PC-3 (cell line): Measurements from ENCODE around the gene WDR5B.

Experiments used
- EZH2phosphoT487 ChIP-seq: fragments of 300-600 bp; sonication (generic); IDR thresholded peaks from 2 replicates; pipeline ENCODE4 v1.6.1; 2018; ENCODE audit warnings: mild to moderate bottlenecking, antibody characterized with exemption, low read length, borderline replicate concordance
- TF ChIP-seq, protein P1 (sequence below): fragments of 300-600 bp; sonication (generic); conservative IDR thresholded peaks from 2 replicates; pipeline ENCODE4 v1.5.1; 2017; ENCODE audit warnings: antibody characterized with exemption, low read depth, mild to moderate bottlenecking, low read length

DNA sequence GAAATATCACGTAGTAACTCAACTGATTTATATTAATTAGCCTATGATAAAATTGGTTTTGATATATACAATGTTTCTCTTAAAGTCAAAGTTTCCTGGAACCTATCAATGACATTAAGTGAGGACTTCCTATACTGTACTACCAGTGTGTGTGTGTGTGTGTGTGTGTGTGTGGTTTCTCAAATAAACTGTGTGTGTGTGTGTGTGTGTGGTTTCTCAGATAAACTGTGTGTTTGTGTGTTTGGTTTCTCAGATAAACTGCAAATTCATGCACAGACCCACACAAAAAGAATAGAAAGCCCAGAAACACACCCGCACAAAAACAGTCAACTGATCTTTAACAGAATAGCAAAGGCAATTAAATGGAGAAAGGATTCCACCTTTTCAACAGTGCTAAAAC, 14.5 kb upstream of the WDR5B start:
- TF ChIP-seq, protein P1, sequence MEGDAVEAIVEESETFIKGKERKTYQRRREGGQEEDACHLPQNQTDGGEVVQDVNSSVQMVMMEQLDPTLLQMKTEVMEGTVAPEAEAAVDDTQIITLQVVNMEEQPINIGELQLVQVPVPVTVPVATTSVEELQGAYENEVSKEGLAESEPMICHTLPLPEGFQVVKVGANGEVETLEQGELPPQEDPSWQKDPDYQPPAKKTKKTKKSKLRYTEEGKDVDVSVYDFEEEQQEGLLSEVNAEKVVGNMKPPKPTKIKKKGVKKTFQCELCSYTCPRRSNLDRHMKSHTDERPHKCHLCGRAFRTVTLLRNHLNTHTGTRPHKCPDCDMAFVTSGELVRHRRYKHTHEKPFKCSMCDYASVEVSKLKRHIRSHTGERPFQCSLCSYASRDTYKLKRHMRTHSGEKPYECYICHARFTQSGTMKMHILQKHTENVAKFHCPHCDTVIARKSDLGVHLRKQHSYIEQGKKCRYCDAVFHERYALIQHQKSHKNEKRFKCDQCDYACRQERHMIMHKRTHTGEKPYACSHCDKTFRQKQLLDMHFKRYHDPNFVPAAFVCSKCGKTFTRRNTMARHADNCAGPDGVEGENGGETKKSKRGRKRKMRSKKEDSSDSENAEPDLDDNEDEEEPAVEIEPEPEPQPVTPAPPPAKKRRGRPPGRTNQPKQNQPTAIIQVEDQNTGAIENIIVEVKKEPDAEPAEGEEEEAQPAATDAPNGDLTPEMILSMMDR, result no peak
- no peak for TF ChIP-seq EZH2phosphoT487
